ENCODE data around the gene MRC2. TPM values are rescaled to one million over a fixed set of nuclear protein-coding genes. Genes with fewer than 3 reads are reported as not detected.

The MRC2 gene
- total RNA-seq, 1 donor from 2014 or later: 361 TPM

DNA sequence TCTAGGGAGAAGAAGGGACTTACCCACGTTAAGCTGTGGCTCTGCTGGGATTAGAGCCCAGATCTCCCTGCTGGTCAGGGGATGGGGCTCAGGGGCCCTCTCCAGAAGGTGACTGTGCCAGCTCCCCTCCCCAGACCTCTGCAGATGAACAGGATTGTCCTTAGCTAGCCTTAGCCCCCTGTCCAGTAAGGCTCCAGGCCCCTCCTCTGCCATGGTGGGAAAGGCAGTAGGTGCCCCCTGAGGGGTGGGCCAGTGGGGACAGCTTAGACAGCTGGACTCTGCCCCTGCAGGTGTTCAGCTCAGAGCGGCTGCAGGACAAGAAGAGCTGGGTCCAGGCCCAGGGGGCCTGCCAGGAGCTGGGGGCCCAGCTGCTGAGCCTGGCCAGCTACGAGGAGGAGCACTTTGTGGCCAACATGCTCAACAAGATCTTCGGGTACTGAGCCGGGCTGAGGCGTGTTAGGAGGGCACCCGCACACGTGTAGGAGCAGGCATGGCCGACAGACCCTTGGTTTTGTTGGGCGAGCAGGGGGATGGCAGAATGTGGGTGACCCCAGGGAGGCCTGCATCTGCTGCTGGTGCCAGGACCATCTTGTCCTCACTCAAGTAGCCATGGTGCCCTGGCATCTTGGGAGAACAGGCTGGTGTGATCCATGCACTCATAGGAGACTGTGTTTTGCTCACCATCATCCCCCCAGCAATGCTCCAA lies 50.9 kb downstream of the MRC2 start:
- no peak for TF ChIP-seq EZH2 (IDR thresholded peaks at IDR 0.05; ENCODE audit: insufficient read depth, low read length)
- TF ChIP-seq, protein P1, sequence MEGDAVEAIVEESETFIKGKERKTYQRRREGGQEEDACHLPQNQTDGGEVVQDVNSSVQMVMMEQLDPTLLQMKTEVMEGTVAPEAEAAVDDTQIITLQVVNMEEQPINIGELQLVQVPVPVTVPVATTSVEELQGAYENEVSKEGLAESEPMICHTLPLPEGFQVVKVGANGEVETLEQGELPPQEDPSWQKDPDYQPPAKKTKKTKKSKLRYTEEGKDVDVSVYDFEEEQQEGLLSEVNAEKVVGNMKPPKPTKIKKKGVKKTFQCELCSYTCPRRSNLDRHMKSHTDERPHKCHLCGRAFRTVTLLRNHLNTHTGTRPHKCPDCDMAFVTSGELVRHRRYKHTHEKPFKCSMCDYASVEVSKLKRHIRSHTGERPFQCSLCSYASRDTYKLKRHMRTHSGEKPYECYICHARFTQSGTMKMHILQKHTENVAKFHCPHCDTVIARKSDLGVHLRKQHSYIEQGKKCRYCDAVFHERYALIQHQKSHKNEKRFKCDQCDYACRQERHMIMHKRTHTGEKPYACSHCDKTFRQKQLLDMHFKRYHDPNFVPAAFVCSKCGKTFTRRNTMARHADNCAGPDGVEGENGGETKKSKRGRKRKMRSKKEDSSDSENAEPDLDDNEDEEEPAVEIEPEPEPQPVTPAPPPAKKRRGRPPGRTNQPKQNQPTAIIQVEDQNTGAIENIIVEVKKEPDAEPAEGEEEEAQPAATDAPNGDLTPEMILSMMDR (IDR thresholded peaks at IDR 0.05; ENCODE audit: insufficient read depth, low read depth, low read length): no peak
- no peak overlapping the region for H3K4me3 Mint-ChIP-seq (ENCODE audit: unreplicated experiment)

DNA sequence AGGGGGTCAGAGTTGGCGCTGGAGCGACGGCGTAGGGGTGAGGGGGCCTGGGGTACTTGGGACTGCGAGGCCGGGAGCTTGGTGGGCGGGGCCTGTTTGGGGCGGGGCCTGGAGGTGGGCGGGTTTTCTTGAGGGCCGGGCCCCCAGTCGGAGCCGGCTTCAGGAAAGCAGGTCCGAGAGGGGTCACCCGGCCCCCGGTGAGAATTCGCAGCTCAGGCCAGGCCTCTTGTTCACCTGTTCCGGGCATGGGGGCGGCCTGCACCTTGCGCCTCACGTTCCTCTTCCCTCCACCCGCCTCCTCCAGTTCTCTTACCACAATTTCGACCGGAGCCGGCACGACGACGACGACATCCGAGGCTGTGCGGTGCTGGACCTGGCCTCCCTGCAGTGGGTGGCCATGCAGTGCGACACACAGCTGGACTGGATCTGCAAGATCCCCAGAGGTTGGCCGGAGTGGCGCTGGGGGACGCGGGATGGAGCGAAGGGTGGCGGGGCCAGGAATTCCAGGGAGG lies 52.5 kb downstream of the MRC2 start:
- Histone ChIP-seq H3K9ac (ENCODE audit: low read length) (no peak overlapping the region), H3K27me3 (ENCODE audit: insufficient read depth, low read length) (no peaks in the 10 kb centered on the region), H4K20me1 (ENCODE audit: insufficient read depth, low read length) (peaks cover 36% of the 10 kb centered on the region), H3K4me1 (ENCODE audit: insufficient read depth, low read length) (no peaks in the 10 kb centered on the region), H3K27ac (ENCODE audit: low read depth, low read length) (no peak overlapping the region), H3K79me2 (ENCODE audit: insufficient read depth, low read length) (no peaks in the 10 kb centered on the region), H3K4me3 (ENCODE audit: insufficient read depth, low read depth, low read length) (no peak overlapping the region), H3K4me2 (ENCODE audit: low read length) (no peak overlapping the region), H3K9me3 (ENCODE audit: insufficient read depth, low read depth, low read length) (no peaks in the 10 kb centered on the region), H3K36me3 (ENCODE audit: insufficient read depth, low read length) (peaks cover 44% of the 10 kb centered on the region), H2AFZ (ENCODE audit: low read depth, low read length) (no peak overlapping the region)
- no peak for DNase-seq (ENCODE audit: low read depth)
- H3K4me3 Mint-ChIP-seq (ENCODE audit: unreplicated experiment): no peak overlapping the region
- H3K4me1 Mint-ChIP-seq (ENCODE audit: low read depth, unreplicated experiment): no peaks in the 10 kb centered on the region
- FAIRE-seq: no peak
- no peaks in the 10 kb centered on the region for H3K27me3 Mint-ChIP-seq (ENCODE audit: low read depth, unreplicated experiment)
- H3K27ac Mint-ChIP-seq (ENCODE audit: unreplicated experiment): no peak overlapping the region
- H3K9me3 Mint-ChIP-seq (ENCODE audit: unreplicated experiment): no peaks in the 10 kb centered on the region
- no peak for TF ChIP-seq EZH2 (IDR thresholded peaks at IDR 0.05; ENCODE audit: insufficient read depth, low read length)
- TF ChIP-seq, protein P1 (IDR thresholded peaks at IDR 0.05; ENCODE audit: insufficient read depth, low read depth, low read length): no peak
- peaks cover 35% of the 10 kb centered on the region for H3K36me3 Mint-ChIP-seq (ENCODE audit: low read depth, unreplicated experiment)

More for the DNA sequence above, 50.9 kb downstream of the MRC2 start:
- H3K4me1 ChIP-seq (ENCODE audit: insufficient read depth, low read length): no peaks in the 10 kb centered on the region
- H3K9me3 Mint-ChIP-seq (ENCODE audit: unreplicated experiment): no peaks in the 10 kb centered on the region
- H3K27me3 Mint-ChIP-seq (ENCODE audit: low read depth, unreplicated experiment): no peaks in the 10 kb centered on the region
- no peak overlapping the region for H3K4me3 ChIP-seq (ENCODE audit: insufficient read depth, low read depth, low read length)
- no peak overlapping the region for H2AFZ ChIP-seq (ENCODE audit: low read depth, low read length)
- no peaks in the 10 kb centered on the region for H3K4me1 Mint-ChIP-seq (ENCODE audit: low read depth, unreplicated experiment)
- DNase-seq (ENCODE audit: low read depth) (no peak), FAIRE-seq (no peak)
- no peak overlapping the region for H3K4me2 ChIP-seq (ENCODE audit: low read length)
- H3K27ac ChIP-seq (ENCODE audit: low read depth, low read length): no peak overlapping the region
- H3K36me3 ChIP-seq (ENCODE audit: insufficient read depth, low read length): peaks cover 36% of the 10 kb centered on the region
- no peak overlapping the region for H3K27ac Mint-ChIP-seq (ENCODE audit: unreplicated experiment)
- H4K20me1 ChIP-seq (ENCODE audit: insufficient read depth, low read length): peaks cover 43% of the 10 kb centered on the region
- H3K9ac ChIP-seq (ENCODE audit: low read length): no peak overlapping the region
- no peaks in the 10 kb centered on the region for H3K9me3 ChIP-seq (ENCODE audit: insufficient read depth, low read depth, low read length)
- peaks cover 26% of the 10 kb centered on the region for H3K36me3 Mint-ChIP-seq (ENCODE audit: low read depth, unreplicated experiment)
- no peaks in the 10 kb centered on the region for H3K79me2 ChIP-seq (ENCODE audit: insufficient read depth, low read length)
- no peaks in the 10 kb centered on the region for H3K27me3 ChIP-seq (ENCODE audit: insufficient read depth, low read length)

DNA sequence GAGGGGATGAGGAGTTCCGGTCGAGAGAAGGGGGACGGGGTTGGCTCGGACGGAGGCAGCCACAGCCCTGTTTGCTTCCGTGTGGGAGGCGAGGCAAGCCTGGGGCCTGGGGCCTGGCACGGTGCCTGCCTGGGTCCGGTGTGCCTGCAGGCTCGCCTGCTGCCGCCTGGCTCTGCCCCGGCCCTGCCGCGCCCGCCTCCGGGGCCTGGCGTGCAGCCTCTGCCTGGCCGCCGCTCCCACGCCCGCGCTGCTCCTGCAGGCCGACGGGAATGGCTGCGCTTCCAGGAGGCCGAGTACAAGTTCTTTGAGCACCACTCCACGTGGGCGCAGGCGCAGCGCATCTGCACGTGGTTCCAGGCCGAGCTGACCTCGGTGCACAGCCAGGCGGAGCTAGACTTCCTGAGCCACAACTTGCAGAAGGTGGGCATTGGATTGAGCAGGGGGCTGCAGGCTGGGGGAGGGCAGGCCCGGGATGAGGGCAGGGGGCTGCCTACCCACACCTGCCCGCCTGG lies 53.1 kb downstream of the MRC2 start:
- peaks cover 38% of the 10 kb centered on the region for H3K36me3 ChIP-seq (ENCODE audit: insufficient read depth, low read length)
- TF ChIP-seq, protein P1 (IDR thresholded peaks at IDR 0.05; ENCODE audit: insufficient read depth, low read depth, low read length): no peak
- no peak for TF ChIP-seq EZH2 (IDR thresholded peaks at IDR 0.05; ENCODE audit: insufficient read depth, low read length)

More for the DNA sequence above, 53.1 kb downstream of the MRC2 start:
- DNase-seq (ENCODE audit: low read depth): no peak
- Histone ChIP-seq H3K27ac (ENCODE audit: low read depth, low read length) (no peak overlapping the region), H3K4me3 (ENCODE audit: insufficient read depth, low read depth, low read length) (no peak overlapping the region), H3K4me2 (ENCODE audit: low read length) (no peak overlapping the region), H3K79me2 (ENCODE audit: insufficient read depth, low read length) (no peaks in the 10 kb centered on the region), H2AFZ (ENCODE audit: low read depth, low read length) (no peak overlapping the region), H3K4me1 (ENCODE audit: insufficient read depth, low read length) (no peaks in the 10 kb centered on the region), H3K9me3 (ENCODE audit: insufficient read depth, low read depth, low read length) (no peaks in the 10 kb centered on the region), H3K9ac (ENCODE audit: low read length) (no peak overlapping the region), H4K20me1 (ENCODE audit: insufficient read depth, low read length) (peaks cover 31% of the 10 kb centered on the region), H3K27me3 (ENCODE audit: insufficient read depth, low read length) (no peaks in the 10 kb centered on the region)
- Mint-ChIP-seq H3K9me3 (ENCODE audit: unreplicated experiment) (no peaks in the 10 kb centered on the region), H3K4me3 (ENCODE audit: unreplicated experiment) (no peak overlapping the region), H3K27me3 (ENCODE audit: low read depth, unreplicated experiment) (no peaks in the 10 kb centered on the region), H3K4me1 (ENCODE audit: low read depth, unreplicated experiment) (no peaks in the 10 kb centered on the region), H3K27ac (ENCODE audit: unreplicated experiment) (no peak overlapping the region), H3K36me3 (ENCODE audit: low read depth, unreplicated experiment) (peaks cover 34% of the 10 kb centered on the region)
- no peak for FAIRE-seq
